ENCODE results near the gene ENOPH1. TPM values are rescaled to one million over a fixed set of nuclear protein-coding genes. Genes with fewer than 3 reads are reported as not detected.
"Not testable (repeated sequence)": the region's sequence is repeated elsewhere in the genome, so short reads cannot be mapped to it uniquely, and the experiment has no call there.

Gene ENOPH1
- total RNA-seq, 1 experiment from 2014 or later: 36.0 TPM

DNA sequence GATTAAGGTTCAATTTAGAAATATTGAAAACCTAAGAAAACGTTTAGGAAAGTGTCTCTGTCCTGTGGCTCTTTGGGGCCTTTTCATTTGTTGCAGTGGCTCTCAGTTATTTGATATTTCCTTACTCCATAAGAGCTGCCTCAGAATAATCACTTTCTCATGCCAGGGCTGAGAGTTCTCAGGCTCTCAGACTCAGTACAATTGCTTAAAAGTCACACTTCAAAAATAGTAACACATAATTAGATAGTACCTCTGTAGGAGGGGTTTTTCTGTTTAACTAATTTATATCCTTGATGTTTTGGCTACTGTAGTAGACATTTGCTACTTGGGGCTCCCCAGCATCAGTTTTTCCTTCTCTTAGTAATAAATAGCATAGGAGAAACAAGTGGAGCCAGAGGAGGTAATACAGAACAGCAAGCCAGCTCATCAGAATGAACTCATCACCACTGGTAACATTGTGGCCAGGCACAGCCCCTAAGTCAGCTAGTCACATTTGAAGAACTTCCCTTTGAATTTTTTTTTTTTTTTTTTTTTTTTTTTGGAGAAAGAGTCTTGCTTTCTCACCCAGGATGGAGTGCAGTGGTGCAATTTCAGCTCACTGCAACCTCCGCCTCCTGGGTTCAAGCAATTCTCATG is 48.6 kb upstream of the ENOPH1 start:
- DNase-seq (ENCODE audit: unreplicated experiment): no peak
- ChIA-PET CTCF (interaction anchor here (0.6 to 5.8 kb wide), 4 partner anchors 11 to 255 kb away, joined by 3 to 38 read pairs (median 4); no protein-coding TSS in a partner anchor), POLR2A (interaction anchor here (1.4 to 7.8 kb wide), 6 partner anchors 11 to 519 kb away, joined by 3 to 168 read pairs (median 14); partner anchors contain the start of genes HNRNPDL and THAP9)
- Mint-ChIP-seq H3K27ac (ENCODE audit: low read depth, unreplicated experiment) (no peak overlapping the region), H3K27me3 (ENCODE audit: insufficient read depth, unreplicated experiment) (no peaks in the 10 kb centered on the region), H3K4me3 (ENCODE audit: unreplicated experiment) (no peak overlapping the region), H3K4me1 (ENCODE audit: insufficient read depth, unreplicated experiment) (peaks cover 21% of the 10 kb centered on the region), H3K36me3 (ENCODE audit: insufficient read depth, unreplicated experiment) (peaks cover 5% of the 10 kb centered on the region), H3K9me3 (ENCODE audit: unreplicated experiment) (no peaks in the 10 kb centered on the region)
- no TSS peak for BruUV-seq (replicated peaks)
- intact Hi-C loops (cut with micrococcal nuclease): no loop called here
- no peak for TF ChIP-seq CTCF (IDR thresholded peaks at IDR 0.05; ENCODE audit: unreplicated experiment)

DNA sequence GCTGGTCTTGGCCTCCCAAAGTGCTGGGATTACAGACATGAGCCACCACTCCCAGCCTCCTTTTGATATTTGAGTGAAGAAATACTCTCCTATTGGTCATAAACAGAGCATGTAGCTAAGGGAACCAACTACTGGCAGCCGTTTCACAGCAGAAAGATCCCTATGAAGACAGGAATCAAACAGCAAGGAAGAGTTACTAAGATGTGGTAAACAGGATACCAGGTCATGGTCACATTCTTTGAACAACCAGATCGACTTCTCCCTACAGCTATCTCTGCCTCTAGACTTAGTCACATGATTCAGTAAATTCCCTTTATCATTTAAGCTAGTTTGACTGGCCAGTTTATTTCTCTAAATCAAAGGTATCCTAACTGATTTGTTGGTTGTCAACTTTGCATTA is 47.6 kb upstream of the ENOPH1 start:
- no peak for DNase-seq (ENCODE audit: unreplicated experiment)
- Mint-ChIP-seq H3K36me3 (ENCODE audit: insufficient read depth, unreplicated experiment) (peaks cover 3% of the 10 kb centered on the region), H3K27me3 (ENCODE audit: insufficient read depth, unreplicated experiment) (no peaks in the 10 kb centered on the region), H3K9me3 (ENCODE audit: unreplicated experiment) (no peaks in the 10 kb centered on the region), H3K4me1 (ENCODE audit: insufficient read depth, unreplicated experiment) (peaks cover 18% of the 10 kb centered on the region), H3K4me3 (ENCODE audit: unreplicated experiment) (no peak overlapping the region), H3K27ac (ENCODE audit: low read depth, unreplicated experiment) (no peak overlapping the region)
- POLR2A ChIA-PET: interaction anchor here (1.1 to 7.8 kb wide), 2 partner anchors 46 to 208 kb away, joined by 3 to 168 read pairs; partner anchors contain the start of gene HNRNPDL
- intact Hi-C loops (cut with micrococcal nuclease): no loop called here
- no peak for TF ChIP-seq CTCF (IDR thresholded peaks at IDR 0.05; ENCODE audit: unreplicated experiment)
- no TSS peak for BruUV-seq (replicated peaks)
- CTCF ChIA-PET: interaction anchor here (0.9 to 5.8 kb wide), 4 partner anchors 10 to 47 kb away, joined by 3 to 38 read pairs (median 4); no protein-coding TSS in a partner anchor

GRCh38 chr4:82386312-82386711 is 44.1 kb upstream of the ENOPH1 start:
- H3K9me3 Mint-ChIP-seq (ENCODE audit: unreplicated experiment); H3K4me3 Mint-ChIP-seq (ENCODE audit: unreplicated experiment); H3K36me3 Mint-ChIP-seq (ENCODE audit: insufficient read depth, unreplicated experiment); intact Hi-C loops (cut with micrococcal nuclease); H3K27ac Mint-ChIP-seq (ENCODE audit: low read depth, unreplicated experiment); BruUV-seq (replicated peaks); H3K27me3 Mint-ChIP-seq (ENCODE audit: insufficient read depth, unreplicated experiment); H3K4me1 Mint-ChIP-seq (ENCODE audit: insufficient read depth, unreplicated experiment); DNase-seq (ENCODE audit: unreplicated experiment): not testable (repeated sequence)
- ChIA-PET CTCF (interaction anchor here (1.4 kb wide), 1 partner anchor 9 kb away, joined by 6 read pairs; no protein-coding TSS in a partner anchor), POLR2A (interaction anchor here (0.9 kb wide), 1 partner anchor 12 kb away, joined by 3 read pairs; no protein-coding TSS in a partner anchor)

- no TSS peak for BruUV-seq (replicated peaks)
- intact Hi-C loops (cut with micrococcal nuclease): no loop called here
- POLR2A ChIA-PET: interaction anchor here (1.2 to 1.3 kb wide), 2 partner anchors 10 to 34 kb away, joined by 4 read pairs; no protein-coding TSS in a partner anchor
- Mint-ChIP-seq H3K27me3 (ENCODE audit: insufficient read depth, unreplicated experiment) (no peaks in the 10 kb centered on the region), H3K4me1 (ENCODE audit: insufficient read depth, unreplicated experiment) (no peaks in the 10 kb centered on the region), H3K36me3 (ENCODE audit: insufficient read depth, unreplicated experiment) (no peaks in the 10 kb centered on the region), H3K9me3 (ENCODE audit: unreplicated experiment) (no peaks in the 10 kb centered on the region), H3K27ac (ENCODE audit: low read depth, unreplicated experiment) (no peak overlapping the region), H3K4me3 (ENCODE audit: unreplicated experiment) (no peak overlapping the region)
- no peak for TF ChIP-seq CTCF (IDR thresholded peaks at IDR 0.05; ENCODE audit: unreplicated experiment)
- CTCF ChIA-PET: interaction anchor here (0.7 kb wide), 1 partner anchor 597 kb away, joined by 3 read pairs; no protein-coding TSS in a partner anchor
- DNase-seq (ENCODE audit: unreplicated experiment): peak; percentile 13
These were observed 42.0 kb upstream of the ENOPH1 start for GRCh38 chr4:82388405-82388804.

- intact Hi-C loops (cut with micrococcal nuclease); H3K4me3 Mint-ChIP-seq (ENCODE audit: unreplicated experiment); H3K27me3 Mint-ChIP-seq (ENCODE audit: insufficient read depth, unreplicated experiment): not testable (repeated sequence)
These were observed 40.3 kb upstream of the ENOPH1 start for GRCh38 chr4:82390061-82390460.

More at GRCh38 chr4:82390061-82390460, 40.3 kb upstream of the ENOPH1 start:
- not testable (repeated sequence) for H3K36me3 Mint-ChIP-seq (ENCODE audit: insufficient read depth, unreplicated experiment); DNase-seq (ENCODE audit: unreplicated experiment); H3K27ac Mint-ChIP-seq (ENCODE audit: low read depth, unreplicated experiment); H3K9me3 Mint-ChIP-seq (ENCODE audit: unreplicated experiment); BruUV-seq (replicated peaks); H3K4me1 Mint-ChIP-seq (ENCODE audit: insufficient read depth, unreplicated experiment)
- POLR2A ChIA-PET: interaction anchor here (1.4 kb wide), 1 partner anchor 40 kb away, joined by 5 read pairs; the partner anchor contains the start of gene HNRNPDL
- CTCF ChIA-PET: interaction anchor here (0.6 to 0.7 kb wide), 2 partner anchors 30 to 39 kb away, joined by 3 read pairs; no protein-coding TSS in a partner anchor

Measured in MCF 10A (cell line).